HCT116 (cell line): Measurements from ENCODE around the gene ATG2B. TPM values are rescaled to one million over a fixed set of nuclear protein-coding genes. Genes with fewer than 3 reads are reported as not detected.

Experiments used
- ATAC-seq: fragments of 200-7000 bp; cut with Tn5 transposase; 2 replicates; pipeline ENCODE4 v1.9.1; 2020; ENCODE audit warnings: mild to moderate bottlenecking, moderate library complexity
- BruUV-seq: library from RNA; stranded (reverse); fragments of 400-500 nt; replicated peaks from 2 replicates; lab custom pipeline; 2021; lab: Mats Ljungman, UMichigan
- CTCF ChIA-PET: fragments of 300-600 bp; sonication (Branson Sonifier 250); formaldehyde crosslinking; loops from one replicate; lab custom pipeline; 2021; ENCODE audit warnings: antibody characterized with exemption; lab: Charles Lee
- POLR2A ChIA-PET: fragments of 300-600, 350-600 bp; sonication (Branson Sonifier 250); formaldehyde crosslinking; loops from one replicate; lab custom pipeline; 2021; ENCODE audit warnings: antibody characterized with exemption; lab: Charles Lee
- RAD21 ChIA-PET, 2 experiments: fragments of 300-600 bp; sonication (Branson Sonifier 250); formaldehyde crosslinking; loops; one replicate each; lab custom pipeline; 2023; ENCODE audit warnings: low total read pairs in 2 of 2; ENCODE audit not compliant: uncharacterized antibody in 2 of 2, unreplicated experiment in 2 of 2, low non-redundant PET in 1 of 2; lab: Charles Lee
- DNase-seq: peaks from one replicate; pipeline ENCODE4 v3.0.0-alpha.2; 2010; ENCODE audit warnings: low read depth, low spot score
- H2AFZ ChIP-seq: fragments of 200-600 bp; shearing (Covaris generic), sonication (generic); 2 replicates; pipeline ENCODE4 v1.6.1; 2017; ENCODE audit warnings: low read depth, mixed run types, mixed read lengths, antibody characterized with exemption, low read length; ENCODE audit not compliant: poor library complexity, severe bottlenecking
- H3K27ac ChIP-seq: 2 replicates; pipeline ENCODE4 v1.5.1; 2012; ENCODE audit warnings: low read depth, low read length
- H3K27me3 ChIP-seq: fragments of 200-600 bp; sonication (generic); 2 replicates; pipeline ENCODE4 v1.6.1; 2016; ENCODE audit warnings: mixed run types, low read length, mixed read lengths; ENCODE audit not compliant: insufficient read depth
- H3K36me3 ChIP-seq, 2 experiments: fragments of 200-500 bp in 1 of 2; fragments of 200-600 bp in 1 of 2; sonication (Bioruptor generic) in 1 of 2; sonication (generic) in 1 of 2; 2 replicates each; pipeline versions ENCODE4 v1.5.1 to v1.6.1; 2014 to 2016; ENCODE audit warnings: low read length in 2 of 2, inconsistent platforms in 1 of 2, mixed read lengths in 1 of 2, mixed run types in 1 of 2; ENCODE audit not compliant: insufficient read depth in 2 of 2, control insufficient read depth in 1 of 2
- H3K4me1 ChIP-seq, 2 experiments: fragments of 200-600 bp in 1 of 2; sonication (generic) in 1 of 2; 2 replicates each; pipeline versions ENCODE4 v1.5.1 to v1.6.1; 2012 to 2017; ENCODE audit warnings: low read length in 2 of 2, inconsistent platforms in 1 of 2, mild to moderate bottlenecking in 1 of 2, mixed read lengths in 1 of 2, mixed run types in 1 of 2, moderate library complexity in 1 of 2; ENCODE audit not compliant: insufficient read depth in 2 of 2, control insufficient read depth in 1 of 2
- H3K4me2 ChIP-seq: fragments of 200-600 bp; sonication (generic); 2 replicates; pipeline ENCODE4 v1.6.1; 2017; ENCODE audit warnings: mixed run types, low read length, mixed read lengths
- H3K4me3 ChIP-seq, 2 experiments: fragments of 200-600 bp in 1 of 2; sonication (generic) in 1 of 2; replicated peaks in 1 of 2; 2 replicates each; pipeline ENCODE4 v1.5.1; 2011 to 2016; ENCODE audit warnings: low read length in 2 of 2, control low read depth in 1 of 2, low read depth in 1 of 2, mild to moderate bottlenecking in 1 of 2, mixed read lengths in 1 of 2, mixed run types in 1 of 2
- H3K79me2 ChIP-seq: fragments of 200-600 bp; sonication (generic); 2 replicates; pipeline ENCODE4 v1.6.1; 2017; ENCODE audit warnings: mild to moderate bottlenecking, mixed run types, low read length, moderate library complexity, mixed read lengths; ENCODE audit not compliant: insufficient read depth
- H3K9ac ChIP-seq: fragments of 200-600 bp; sonication (generic); 2 replicates; pipeline ENCODE4 v1.6.1; 2016; ENCODE audit warnings: low read length, mixed read lengths
- H3K9me2 ChIP-seq: fragments of 200-600 bp; sonication (generic), shearing (Covaris generic); 2 replicates; pipeline ENCODE4 v1.6.1; 2017; ENCODE audit warnings: mixed run types, mild to moderate bottlenecking, moderate library complexity; ENCODE audit not compliant: insufficient read depth
- H3K9me3 ChIP-seq, 2 experiments: fragments of 200-500 bp in 1 of 2; fragments of 200-600 bp in 1 of 2; sonication (Bioruptor generic) in 1 of 2; sonication (generic) in 1 of 2; 2 replicates each; pipeline ENCODE4 v1.6.1; 2014 to 2017; ENCODE audit warnings: low read length in 2 of 2, mixed read lengths in 2 of 2, inconsistent platforms in 1 of 2, low read depth in 1 of 2, mild to moderate bottlenecking in 1 of 2, mixed run types in 1 of 2, moderate library complexity in 1 of 2; ENCODE audit not compliant: control insufficient read depth in 1 of 2, insufficient read depth in 1 of 2
- H4K20me1 ChIP-seq: fragments of 200-600 bp; sonication (generic), shearing (Covaris generic); 2 replicates; pipeline ENCODE4 v1.6.1; 2017; ENCODE audit warnings: mixed run types, mild to moderate bottlenecking, moderate library complexity; ENCODE audit not compliant: insufficient read depth
- CTCF ChIP-seq, 3 experiments: fragments of 200-600 bp in 1 of 3; sonication (generic) in 1 of 3; IDR thresholded peaks in 2 of 3; conservative IDR thresholded peaks in 1 of 3; 2 replicates each; pipeline ENCODE4 v1.5.1; 2012 to 2017; ENCODE audit warnings: low read depth in 2 of 3, low read length in 2 of 3, antibody characterized with exemption in 1 of 3, borderline replicate concordance in 1 of 3, control low read depth in 1 of 3, mild to moderate bottlenecking in 1 of 3, mixed read lengths in 1 of 3, mixed run types in 1 of 3, moderate library complexity in 1 of 3; ENCODE audit not compliant: insufficient read depth in 1 of 3
- EGR1 ChIP-seq: IDR thresholded peaks from 2 replicates; pipeline ENCODE4 v1.6.1; 2012; ENCODE audit warnings: low read depth
- ELF1 ChIP-seq: IDR thresholded peaks from 2 replicates; pipeline ENCODE4 v1.6.1; 2012; ENCODE audit warnings: low read depth, borderline replicate concordance
- FOSL1 ChIP-seq: IDR thresholded peaks from 2 replicates; pipeline ENCODE4 v1.6.1; 2012; ENCODE audit warnings: low read depth
- JUND ChIP-seq: IDR thresholded peaks from 2 replicates; pipeline ENCODE4 v1.6.1; 2012
- MAX ChIP-seq: IDR thresholded peaks from 2 replicates; pipeline ENCODE4 v1.6.1; 2012
- RAD21 ChIP-seq: IDR thresholded peaks from 2 replicates; pipeline ENCODE4 v1.6.1; 2012; ENCODE audit warnings: low read depth, mild to moderate bottlenecking
- YY1 ChIP-seq: IDR thresholded peaks from 2 replicates; pipeline ENCODE4 v1.6.1; 2011; ENCODE audit warnings: low read length, low read depth, moderate library complexity, mild to moderate bottlenecking; ENCODE audit not compliant: insufficient replicate concordance; ENCODE audit errors: extremely low read depth
- intact Hi-C: fragments of 100-400 bp; cut with micrococcal nuclease; formaldehyde crosslinking; loops from 2 replicates; pipeline ENCODE4 v1.10.0; 2022
- total RNA-seq: library from RNA; stranded (reverse); gene quantifications from one replicate; pipeline ENCODE4 v1.2.1, GENCODE V29; 2021; ENCODE audit not compliant: unreplicated experiment

ATG2B gene
- total RNA-seq, 1 experiment from 2014 or later: 6.4 TPM

GRCh38 chr14:96254687-96255086 is 108.5 kb downstream of the ATG2B start:
- H3K4me3 ChIP-seq: no peak overlapping the region
- ChIA-PET POLR2A (no interaction called here), RAD21 (no interaction called here), CTCF (no interaction called here)
- intact Hi-C loops: no loop called here
- no peak for DNase-seq
- peaks cover 28% of the 10 kb centered on the region for H3K27me3 ChIP-seq
- no peak overlapping the region for H2AFZ ChIP-seq
- H3K9me3 ChIP-seq: no peaks in the 10 kb centered on the region
- TF ChIP-seq EGR1: no peak
- TF ChIP-seq ELF1: no peak
- no peak for TF ChIP-seq RAD21
- TF ChIP-seq FOSL1: no peak
- no peak for TF ChIP-seq CTCF (IDR thresholded peaks at IDR 0.05 in 2 of 3, conservative IDR thresholded peaks at IDR 0.05 in 1 of 3; ENCODE audit: borderline replicate concordance in 1 of 3, insufficient read depth in 1 of 3, low read depth in 2 of 3, low read length in 2 of 3)
- no peak overlapping the region for H3K27ac ChIP-seq
- no peak overlapping the region for H3K4me2 ChIP-seq
- H3K9me2 ChIP-seq: no peaks in the 10 kb centered on the region
- no peaks in the 10 kb centered on the region for H3K36me3 ChIP-seq
- ATAC-seq: no peak
- no TSS peak for BruUV-seq
- H4K20me1 ChIP-seq: no peaks in the 10 kb centered on the region
- H3K79me2 ChIP-seq: no peaks in the 10 kb centered on the region
- no peak overlapping the region for H3K9ac ChIP-seq
- peaks cover 0 to 8% of the 10 kb centered on the region in 2 experiments; a peak in 1 of 4 replicates for H3K4me1 ChIP-seq

- intact Hi-C loops: no loop called here
- peaks cover 0 to 8% of the 10 kb centered on the region in 2 experiments; a peak in 1 of 4 replicates for H3K4me1 ChIP-seq
- DNase-seq (no peak), ATAC-seq (peak; percentile 65; the same call in 1 of the 2 replicates)
- H3K27ac ChIP-seq: no peak overlapping the region
- no peak overlapping the region for H3K9ac ChIP-seq
- TF ChIP-seq JUND (no peak), EGR1 (no peak), MAX (no peak), YY1 (no peak)
- no peak overlapping the region for H2AFZ ChIP-seq
- H3K4me2 ChIP-seq: peak overlapping the region; percentile 42
- no peak overlapping the region for H3K4me3 ChIP-seq
- H3K9me2 ChIP-seq: no peaks in the 10 kb centered on the region
- H4K20me1 ChIP-seq: no peaks in the 10 kb centered on the region
- peaks cover 22% of the 10 kb centered on the region for H3K27me3 ChIP-seq
- ChIA-PET POLR2A (no interaction called here), CTCF (no interaction called here), RAD21 (no interaction called here)
- no TSS peak for BruUV-seq
- no peaks in the 10 kb centered on the region for H3K79me2 ChIP-seq
- H3K36me3 ChIP-seq: no peaks in the 10 kb centered on the region
- H3K9me3 ChIP-seq: no peaks in the 10 kb centered on the region
Measured at GRCh38 chr14:96252999-96253539, 110.1 kb downstream of the ATG2B start.
